Endothelial cell of umbilical vein (primary cell): ENCODE data around the gene PYM1.

Experiments used
- EZH2 ChIP-seq: IDR thresholded peaks from 2 replicates; pipeline ENCODE4 v1.6.1; 2012; ENCODE audit warnings: borderline replicate concordance, low read depth, mild to moderate bottlenecking, moderate library complexity, low read length, inconsistent platforms; ENCODE audit not compliant: severe bottlenecking
- MYC ChIP-seq: IDR thresholded peaks from one replicate; pipeline ENCODE4 v1.6.1; 2011; ENCODE audit warnings: mild to moderate bottlenecking, low read depth, low read length
- POLR2A ChIP-seq: IDR thresholded peaks from 2 replicates; pipeline ENCODE4 v1.6.1; 2012; ENCODE audit warnings: low read depth, mild to moderate bottlenecking, control low read depth, low read length
- POLR2AphosphoS5 ChIP-seq: IDR thresholded peaks from 2 replicates; pipeline ENCODE4 v1.6.1; 2012; ENCODE audit warnings: low read depth, mild to moderate bottlenecking, control low read depth, low read length, moderate library complexity; ENCODE audit not compliant: insufficient read depth
- TF ChIP-seq, protein P1 (sequence below), 2 donors: IDR thresholded peaks; 1 replicate in 1 of 2; 2 replicates in 1 of 2; pipeline ENCODE4 v1.5.1; 2011; ENCODE audit warnings: low read length in 2 of 2, mild to moderate bottlenecking in 2 of 2, moderate library complexity in 2 of 2, control low read depth in 1 of 2, inconsistent platforms in 1 of 2, low read depth in 1 of 2; ENCODE audit not compliant: insufficient read depth in 1 of 2; ENCODE audit errors: extremely low read depth in 1 of 2
- TF ChIP-seq, protein P2 (sequence below): IDR thresholded peaks from 2 replicates; pipeline ENCODE4 v1.6.1; 2011; ENCODE audit not compliant: insufficient read depth, insufficient read length

DNA sequence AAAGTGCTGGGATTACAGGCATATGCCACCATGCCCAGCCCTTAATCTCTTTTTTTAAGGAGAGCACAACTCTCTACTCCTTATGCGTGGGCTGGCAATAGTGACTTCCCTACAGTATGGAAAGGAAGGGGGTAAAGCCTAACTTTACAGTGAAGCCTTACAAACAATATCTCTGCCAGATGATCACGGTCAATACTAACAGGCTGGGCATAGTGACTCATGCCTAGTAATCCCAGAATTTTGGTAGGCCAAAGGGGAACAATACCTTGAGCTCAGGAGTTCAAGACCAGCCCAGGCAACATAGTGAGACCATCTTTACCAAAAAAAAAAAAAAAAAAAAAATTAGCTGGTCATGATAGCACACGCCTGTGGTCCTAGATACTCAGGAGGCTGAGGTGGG is 5.6 kb downstream of the PYM1 start:
- TF ChIP-seq, protein P1, sequence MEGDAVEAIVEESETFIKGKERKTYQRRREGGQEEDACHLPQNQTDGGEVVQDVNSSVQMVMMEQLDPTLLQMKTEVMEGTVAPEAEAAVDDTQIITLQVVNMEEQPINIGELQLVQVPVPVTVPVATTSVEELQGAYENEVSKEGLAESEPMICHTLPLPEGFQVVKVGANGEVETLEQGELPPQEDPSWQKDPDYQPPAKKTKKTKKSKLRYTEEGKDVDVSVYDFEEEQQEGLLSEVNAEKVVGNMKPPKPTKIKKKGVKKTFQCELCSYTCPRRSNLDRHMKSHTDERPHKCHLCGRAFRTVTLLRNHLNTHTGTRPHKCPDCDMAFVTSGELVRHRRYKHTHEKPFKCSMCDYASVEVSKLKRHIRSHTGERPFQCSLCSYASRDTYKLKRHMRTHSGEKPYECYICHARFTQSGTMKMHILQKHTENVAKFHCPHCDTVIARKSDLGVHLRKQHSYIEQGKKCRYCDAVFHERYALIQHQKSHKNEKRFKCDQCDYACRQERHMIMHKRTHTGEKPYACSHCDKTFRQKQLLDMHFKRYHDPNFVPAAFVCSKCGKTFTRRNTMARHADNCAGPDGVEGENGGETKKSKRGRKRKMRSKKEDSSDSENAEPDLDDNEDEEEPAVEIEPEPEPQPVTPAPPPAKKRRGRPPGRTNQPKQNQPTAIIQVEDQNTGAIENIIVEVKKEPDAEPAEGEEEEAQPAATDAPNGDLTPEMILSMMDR (IDR thresholded peaks at IDR 0.05; ENCODE audit: extremely low read depth in 1 of 2, insufficient read depth in 1 of 2, low read depth in 1 of 2, low read length in 2 of 2): no peak
- TF ChIP-seq EZH2 (no peak), POLR2AphosphoS5 (no peak), POLR2A (no peak), MYC (no peak)
- TF ChIP-seq, protein P2, sequence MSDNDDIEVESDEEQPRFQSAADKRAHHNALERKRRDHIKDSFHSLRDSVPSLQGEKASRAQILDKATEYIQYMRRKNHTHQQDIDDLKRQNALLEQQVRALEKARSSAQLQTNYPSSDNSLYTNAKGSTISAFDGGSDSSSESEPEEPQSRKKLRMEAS: no peak
